HepG2 (cell line): ENCODE results near the gene DPT. TPM values are rescaled to one million over a fixed set of nuclear protein-coding genes. Genes with fewer than 3 reads are reported as not detected.

ENCODE experiments used
- BORCS8-MEF2B ChIP-seq: sonication (generic); formaldehyde crosslinking; IDR thresholded peaks from 2 replicates; pipeline ENCODE4 v1.8.0; 2022; ENCODE audit warnings: mild to moderate bottlenecking, missing genetic modification reagents
- FOSL2 ChIP-seq: sonication (generic); formaldehyde crosslinking; IDR thresholded peaks from 2 replicates; pipeline ENCODE4 v1.4.0; 2020; ENCODE audit warnings: missing genetic modification reagents
- GABPA ChIP-seq, 2 experiments: IDR thresholded peaks; 2 replicates each; pipeline ENCODE4 v1.6.1; 2011 to 2016; ENCODE audit warnings: low read depth in 2 of 2, low read length in 1 of 2, missing biosample characterization in 1 of 2, missing genetic modification characterization in 1 of 2
- GABPB1 ChIP-seq: IDR thresholded peaks from 2 replicates; pipeline ENCODE4 v1.6.1; 2016; ENCODE audit warnings: mild to moderate bottlenecking, missing genetic modification reagents, moderate library complexity, missing compliant biosample characterization
- MAZ ChIP-seq, 2 experiments: sonication (generic) in 1 of 2; formaldehyde crosslinking in 1 of 2; IDR thresholded peaks; 2 replicates each; pipeline versions ENCODE4 v1.5.0 to v1.6.1; 2012 to 2020; ENCODE audit warnings: low read depth in 2 of 2, mild to moderate bottlenecking in 2 of 2, borderline replicate concordance in 1 of 2, improper control_type of control experiment in 1 of 2, low read length in 1 of 2, missing genetic modification reagents in 1 of 2, moderate library complexity in 1 of 2
- MIXL1 ChIP-seq: IDR thresholded peaks from 2 replicates; pipeline ENCODE4 v1.6.1; 2016
- MLLT10 ChIP-seq: sonication (generic); formaldehyde crosslinking; IDR thresholded peaks from 2 replicates; pipeline ENCODE4 v1.4.0; 2020; ENCODE audit warnings: missing genetic modification reagents
- MLXIP ChIP-seq: sonication (generic); formaldehyde crosslinking; IDR thresholded peaks from 2 replicates; pipeline ENCODE4 v1.9.0; 2021; ENCODE audit warnings: missing genetic modification reagents, borderline replicate concordance
- MTA3 ChIP-seq: sonication (generic); formaldehyde crosslinking; IDR thresholded peaks from 2 replicates; pipeline ENCODE4 v1.4.0; 2020; ENCODE audit warnings: missing genetic modification reagents
- PLSCR1 ChIP-seq: sonication (generic); formaldehyde crosslinking; IDR thresholded peaks from 2 replicates; pipeline ENCODE4 v1.5.0; 2020; ENCODE audit warnings: missing genetic modification reagents, mild to moderate bottlenecking, borderline replicate concordance
- RBFOX2 ChIP-seq: fragments of 200-400 bp; formaldehyde crosslinking; IDR thresholded peaks from 2 replicates; pipeline ENCODE4 v1.6.1; 2017; ENCODE audit warnings: low read depth, mild to moderate bottlenecking, low read length
- SETDB1 ChIP-seq: sonication (generic); formaldehyde crosslinking; IDR thresholded peaks from 2 replicates; pipeline ENCODE4 v1.5.1; 2020; ENCODE audit warnings: missing genetic modification reagents, mild to moderate bottlenecking, borderline replicate concordance
- SIX1 ChIP-seq: sonication (generic); formaldehyde crosslinking; IDR thresholded peaks from 2 replicates; pipeline ENCODE4 v1.4.0; 2020; ENCODE audit warnings: missing genetic modification reagents, borderline replicate concordance
- ZBED4 ChIP-seq: sonication (generic); formaldehyde crosslinking; IDR thresholded peaks from 2 replicates; pipeline ENCODE4 v1.4.0; 2020; ENCODE audit warnings: missing genetic modification reagents, borderline replicate concordance
- ZFP90 ChIP-seq: sonication (generic); formaldehyde crosslinking; IDR thresholded peaks from 2 replicates; pipeline ENCODE4 v1.8.0; 2022; ENCODE audit warnings: missing genetic modification reagents, mild to moderate bottlenecking, inconsistent platforms, borderline replicate concordance
- ZNF354B ChIP-seq: sonication (generic); formaldehyde crosslinking; IDR thresholded peaks from 2 replicates; pipeline ENCODE4 v1.8.0; 2022; ENCODE audit warnings: mild to moderate bottlenecking, missing genetic modification reagents
- ZNF710 ChIP-seq: sonication (generic); formaldehyde crosslinking; IDR thresholded peaks from 2 replicates; pipeline ENCODE4 v1.5.0; 2020; ENCODE audit warnings: mild to moderate bottlenecking, missing genetic modification reagents, borderline replicate concordance
- ZNF747 ChIP-seq: sonication (generic); formaldehyde crosslinking; IDR thresholded peaks from 2 replicates; pipeline ENCODE4 v1.8.1; 2023; ENCODE audit warnings: missing genetic modification reagents, mild to moderate bottlenecking, borderline replicate concordance
- ZNF766 ChIP-seq: sonication (generic); formaldehyde crosslinking; IDR thresholded peaks from 2 replicates; pipeline ENCODE4 v1.5.0; 2020; ENCODE audit warnings: missing genetic modification reagents, borderline replicate concordance
- polyA plus RNA-seq, 8 experiments: library from polyadenylated mRNA; depleted of rRNA in 3 of 8; stranded (reverse) in 7 of 8; unstranded in 1 of 8; fragments of >200 nt; fragmentation: Illumina TruSeq in 4 of 8; extraction: Trizol in 4 of 8; gene quantifications; 2 replicates each; pipeline versions ENCODE4 v1.2.1 to v1.2.3, GENCODE V29; 2011 to 2016; ENCODE audit warnings: low read depth in 4 of 8, missing spikeins in 1 of 8, mixed read lengths in 1 of 8; ENCODE audit not compliant: insufficient read depth in 1 of 8
- total RNA-seq, 5 experiments: library from RNA; depleted of rRNA; stranded (reverse); fragments of >200 nt; fragmentation: Illumina TruSeq; extraction: Trizol; gene quantifications; 2 replicates each; pipeline ENCODE4 v1.2.3, GENCODE V29; 2016; ENCODE audit warnings: low read depth in 1 of 5

The DPT gene
- total and polyA plus RNA-seq, 2 of the 13 experiments (the other 11 are each of a cell fraction or from before 2014, with no cell fraction given): 0.04 TPM; not detected in 1

- TF ChIP-seq ZBED4: no peak
- TF ChIP-seq GABPA (IDR thresholded peaks at IDR 0.05; ENCODE audit: low read depth, low read length): no peak
- peak; percentile 21; the same call in 1 of the 2 replicates for TF ChIP-seq GABPA (CRISPR knock-in tag; IDR thresholded peaks at IDR 0.05; ENCODE audit: low read depth)
- TF ChIP-seq ZNF766 (CRISPR knock-in tag): no peak
- no peak for TF ChIP-seq SETDB1
- peak; percentile 57 for TF ChIP-seq FOSL2 (CRISPR knock-in tag)
- TF ChIP-seq ZFP90 (CRISPR knock-in tag): no peak
- TF ChIP-seq ZNF710: no peak; the same call in 1 of the 2 replicates
- TF ChIP-seq PLSCR1: no peak
- TF ChIP-seq ZNF354B (CRISPR knock-in tag): no peak
- TF ChIP-seq GABPB1 (CRISPR knock-in tag): no peak
- no peak for TF ChIP-seq ZNF747 (CRISPR knock-in tag)
- peak; percentile 63 for TF ChIP-seq MIXL1 (CRISPR knock-in tag)
- no peak for TF ChIP-seq MTA3
- TF ChIP-seq MLXIP (CRISPR knock-in tag): no peak
- TF ChIP-seq RBFOX2: no peak
- no peak for TF ChIP-seq SIX1 (CRISPR knock-in tag)
- no peak for TF ChIP-seq BORCS8-MEF2B (CRISPR knock-in tag)
- TF ChIP-seq MAZ (IDR thresholded peaks at IDR 0.05; ENCODE audit: borderline replicate concordance, low read depth, low read length): no peak
- no peak for TF ChIP-seq MAZ (CRISPR knock-in tag; IDR thresholded peaks at IDR 0.05; ENCODE audit: low read depth)
- no peak for TF ChIP-seq MLLT10 (CRISPR knock-in tag)
Observed at GRCh38 chr1:168693197-168693871, 35.7 kb downstream of the DPT start (continued).
